Measurements from ENCODE around the gene TMEM40.
A peak's percentile ranks its signal among the peaks of the same experiment; 100 is the strongest.

Gene TMEM40

GRCh38 chr3:12759097-12759679 lies at the start of gene TMEM40:
Gene TMEM40, minus strand, starts transcription at chr3:12759259. Its CDS starts 9,427 bp downstream, at chr3:12749832.
- peaks cover 44% of the 10 kb centered on the region for H3K27me3 Mint-ChIP-seq
- no peak within 1 kb of the TSS for H3K4me3 Mint-ChIP-seq
- H3K36me3 Mint-ChIP-seq: no peaks in the 10 kb centered on the region
- H3K4me1 Mint-ChIP-seq: peaks cover 29% of the 10 kb centered on the region
- H3K9me3 Mint-ChIP-seq: peaks cover 2% of the 10 kb centered on the region
- peak within 1 kb of the TSS; percentile 26 for H3K27ac Mint-ChIP-seq
- ATAC-seq: no peak

GRCh38 chr3:12808587-12808986 lies 49.5 kb upstream of the TMEM40 start:
- ATAC-seq: no peak
- H3K4me3 Mint-ChIP-seq: no peak overlapping the region

GRCh38 chr3:12807601-12808359 lies 48.7 kb upstream of the TMEM40 start:
- H3K4me1 Mint-ChIP-seq: peaks cover 4% of the 10 kb centered on the region
- no peak for ATAC-seq
- no peaks in the 10 kb centered on the region for H3K36me3 Mint-ChIP-seq
- H3K27ac Mint-ChIP-seq: no peak overlapping the region
- no peaks in the 10 kb centered on the region for H3K27me3 Mint-ChIP-seq
- no peak overlapping the region for H3K4me3 Mint-ChIP-seq
- H3K9me3 Mint-ChIP-seq: no peaks in the 10 kb centered on the region

More at GRCh38 chr3:12808587-12808986, 49.5 kb upstream of the TMEM40 start:
- H3K27ac Mint-ChIP-seq: no peak overlapping the region
- peaks cover 4% of the 10 kb centered on the region for H3K4me1 Mint-ChIP-seq
- no peaks in the 10 kb centered on the region for H3K27me3 Mint-ChIP-seq
- no peaks in the 10 kb centered on the region for H3K9me3 Mint-ChIP-seq
- no peaks in the 10 kb centered on the region for H3K36me3 Mint-ChIP-seq

GRCh38 chr3:12807066-12807465 lies 48.0 kb upstream of the TMEM40 start:
- Mint-ChIP-seq H3K9me3 (no peaks in the 10 kb centered on the region), H3K4me3 (no peak overlapping the region), H3K4me1 (peaks cover 4% of the 10 kb centered on the region), H3K36me3 (no peaks in the 10 kb centered on the region), H3K27ac (no peak overlapping the region), H3K27me3 (no peaks in the 10 kb centered on the region)
- no peak for ATAC-seq

- Mint-ChIP-seq H3K4me1 (peaks cover 2% of the 10 kb centered on the region), H3K4me3 (no peak overlapping the region)
Observed at GRCh38 chr3:12803371-12803770, 44.3 kb upstream of the TMEM40 start.

GRCh38 chr3:12799525-12800440 lies 40.7 kb upstream of the TMEM40 start:
- no peak overlapping the region for H3K4me3 Mint-ChIP-seq
- H3K27ac Mint-ChIP-seq: no peak overlapping the region
- H3K27me3 Mint-ChIP-seq: peaks cover 7% of the 10 kb centered on the region
- H3K36me3 Mint-ChIP-seq: no peaks in the 10 kb centered on the region
- peaks cover 20% of the 10 kb centered on the region for H3K4me1 Mint-ChIP-seq
- no peaks in the 10 kb centered on the region for H3K9me3 Mint-ChIP-seq
- no peak for ATAC-seq

More at GRCh38 chr3:12803371-12803770, 44.3 kb upstream of the TMEM40 start:
- Mint-ChIP-seq H3K27ac (no peak overlapping the region), H3K36me3 (no peaks in the 10 kb centered on the region), H3K27me3 (no peaks in the 10 kb centered on the region), H3K9me3 (no peaks in the 10 kb centered on the region)
- no peak for ATAC-seq

- no peak overlapping the region for H3K4me3 Mint-ChIP-seq
- no peak for ATAC-seq
- no peaks in the 10 kb centered on the region for H3K36me3 Mint-ChIP-seq
- no peaks in the 10 kb centered on the region for H3K9me3 Mint-ChIP-seq
- H3K4me1 Mint-ChIP-seq: peaks cover 20% of the 10 kb centered on the region
- peak overlapping the region; percentile 2 for H3K27ac Mint-ChIP-seq
- H3K27me3 Mint-ChIP-seq: peaks cover 10% of the 10 kb centered on the region
Observed at GRCh38 chr3:12798559-12799179, 39.6 kb upstream of the TMEM40 start.

- Mint-ChIP-seq H3K27me3 (peaks cover 10% of the 10 kb centered on the region), H3K4me1 (peaks cover 20% of the 10 kb centered on the region), H3K4me3 (peak overlapping the region; percentile 8), H3K36me3 (no peaks in the 10 kb centered on the region), H3K27ac (peak overlapping the region; percentile 2), H3K9me3 (no peaks in the 10 kb centered on the region)
- peak; percentile 45 for ATAC-seq
Observed at GRCh38 chr3:12797892-12798558, 39.0 kb upstream of the TMEM40 start.

- Mint-ChIP-seq H3K9me3 (no peaks in the 10 kb centered on the region), H3K36me3 (no peaks in the 10 kb centered on the region), H3K4me1 (peaks cover 20% of the 10 kb centered on the region), H3K27ac (peak overlapping the region; percentile 53), H3K27me3 (peaks cover 10% of the 10 kb centered on the region), H3K4me3 (peak overlapping the region; percentile 78)
- ATAC-seq: no peak
Observed at GRCh38 chr3:12797124-12797891, 38.2 kb upstream of the TMEM40 start.

GRCh38 chr3:12796171-12797123 lies 37.4 kb upstream of the TMEM40 start, which contains the start of gene CAND2:
Gene CAND2, plus strand, starts transcription at chr3:12796680. Its CDS starts 41 bp downstream, at chr3:12796721.
- H3K36me3 Mint-ChIP-seq: no peaks in the 10 kb centered on the region
- peak within 1 kb of the TSS; percentile 78 for H3K4me3 Mint-ChIP-seq
- peak within 1 kb of the TSS; percentile 53 for H3K27ac Mint-ChIP-seq
- ATAC-seq: peak; percentile 75
- peaks cover 10% of the 10 kb centered on the region for H3K27me3 Mint-ChIP-seq
- H3K4me1 Mint-ChIP-seq: peaks cover 20% of the 10 kb centered on the region
- H3K9me3 Mint-ChIP-seq: no peaks in the 10 kb centered on the region

- no peak for ATAC-seq
- Mint-ChIP-seq H3K27ac (no peak overlapping the region), H3K9me3 (no peaks in the 10 kb centered on the region), H3K27me3 (peaks cover 10% of the 10 kb centered on the region), H3K4me1 (peaks cover 20% of the 10 kb centered on the region), H3K4me3 (no peak overlapping the region), H3K36me3 (no peaks in the 10 kb centered on the region)
Observed at GRCh38 chr3:12793701-12794100, 34.6 kb upstream of the TMEM40 start.

- ATAC-seq: no peak
- Mint-ChIP-seq H3K4me1 (no peaks in the 10 kb centered on the region), H3K9me3 (no peaks in the 10 kb centered on the region), H3K27ac (no peak overlapping the region), H3K4me3 (no peak overlapping the region), H3K27me3 (peaks cover 17% of the 10 kb centered on the region), H3K36me3 (no peaks in the 10 kb centered on the region)
Observed at GRCh38 chr3:12791430-12791829, 32.4 kb upstream of the TMEM40 start.
